Measurements from ENCODE around the gene UGT1A7.

DNA sequence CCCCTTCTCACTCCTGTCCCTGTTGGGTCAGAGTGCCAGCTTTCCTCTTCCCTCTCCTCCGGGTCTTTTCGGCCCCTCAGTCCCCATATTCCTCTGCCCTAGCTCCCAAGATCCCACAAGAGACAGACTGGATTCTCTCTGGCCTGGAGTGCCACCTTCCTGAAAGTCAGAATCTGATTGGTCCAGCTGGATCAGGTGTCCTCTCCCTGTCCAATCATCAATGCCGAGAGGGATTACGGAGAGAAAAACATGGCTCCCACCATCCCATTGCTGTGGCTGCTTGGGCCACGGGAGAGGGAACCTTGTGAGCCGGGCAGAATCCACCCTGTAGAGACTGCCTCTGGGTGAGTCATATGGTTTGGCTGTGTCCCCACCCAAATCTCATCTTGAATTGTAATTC, 93.7 kb downstream of the UGT1A7 start:
- no peak for TF ChIP-seq CTCF (IDR thresholded peaks at IDR 0.05; ENCODE audit: low read depth, low read length, poor library complexity, severe bottlenecking)
- TF ChIP-seq EZH2phosphoT487 (IDR thresholded peaks at IDR 0.05; ENCODE audit: borderline replicate concordance, low read length): no peak

All from DOHH2 (cell line).